HG03558 (cell line): ENCODE results near the gene PDXK.

Experiments
- ATAC-seq: cut with Tn5 transposase; IDR thresholded peaks from one replicate; pipeline ENCODE4 v1.9.1; 2021; ENCODE audit warnings: moderate number of reproducible peaks; ENCODE audit not compliant: unreplicated experiment; ENCODE audit errors: extremely low read depth

Gene PDXK

GRCh38 chr21:43759651-43760050 is 40.7 kb downstream of the PDXK start:
- no peak for ATAC-seq

GRCh38 chr21:43760391-43760958 is 41.5 kb downstream of the PDXK start:
- ATAC-seq = no peak

GRCh38 chr21:43761886-43762285 is 43.0 kb downstream of the PDXK start:
- no peak for ATAC-seq

- ATAC-seq = no peak
These were observed 43.6 kb downstream of the PDXK start for GRCh38 chr21:43762303-43763128.

- ATAC-seq = no peak
These were observed 45.1 kb downstream of the PDXK start for GRCh38 chr21:43763901-43764523.

- no peak for ATAC-seq
These were observed 45.9 kb downstream of the PDXK start for GRCh38 chr21:43764576-43765495.

- no peak for ATAC-seq
These were observed 48.0 kb downstream of the PDXK start for GRCh38 chr21:43766734-43767497.

- no peak for ATAC-seq
These were observed 48.6 kb downstream of the PDXK start for GRCh38 chr21:43767498-43767983.

- no peak for ATAC-seq
These were observed 49.3 kb downstream of the PDXK start for GRCh38 chr21:43767984-43768867.

- no peak for ATAC-seq
These were observed 49.9 kb downstream of the PDXK start for GRCh38 chr21:43768868-43769167.

GRCh38 chr21:43769325-43769958 is 50.5 kb downstream of the PDXK start:
- ATAC-seq = no peak

- no peak for ATAC-seq
These were observed 51.2 kb downstream of the PDXK start for GRCh38 chr21:43770066-43770655.

GRCh38 chr21:43771199-43771675 is 52.3 kb downstream of the PDXK start:
- ATAC-seq = no peak

- no peak for ATAC-seq
These were observed 52.9 kb downstream of the PDXK start for GRCh38 chr21:43771698-43772424.

- no peak for ATAC-seq
These were observed 53.5 kb downstream of the PDXK start for GRCh38 chr21:43772425-43772821.

- ATAC-seq = no peak
These were observed 55.2 kb downstream of the PDXK start for GRCh38 chr21:43774163-43774562.

- ATAC-seq = no peak
These were observed 56.3 kb downstream of the PDXK start for GRCh38 chr21:43775190-43775589.
